BJ (cell line): ENCODE results near the gene FCSK. TPM values are rescaled to one million over a fixed set of nuclear protein-coding genes. Genes with fewer than 3 reads are reported as not detected.

Source experiments
- CTCF ChIA-PET: fragments of 350-600 bp; formaldehyde crosslinking; extraction: SDS; loops from one replicate; lab custom pipeline; 2021; ENCODE audit warnings: antibody characterized with exemption, inconsistent platforms; lab: Yijun Ruan, JAX
- POLR2A ChIA-PET: fragments of 300-600 bp; sonication (Branson Sonifier 250); formaldehyde crosslinking; extraction: SDS; loops from one replicate; lab custom pipeline; 2021; ENCODE audit warnings: antibody characterized with exemption; lab: Charles Lee
- DNase-seq: peaks from one replicate; pipeline ENCODE4 v3.0.0-alpha.2; 2011; ENCODE audit warnings: low read depth
- H3K27me3 ChIP-seq: 2 replicates; pipeline ENCODE4 v1.6.0; 2011; ENCODE audit warnings: low read length; ENCODE audit not compliant: control insufficient read depth, insufficient read depth
- H3K36me3 ChIP-seq: 2 replicates; pipeline ENCODE4 v1.5.1; 2011; ENCODE audit warnings: low read length; ENCODE audit not compliant: control insufficient read depth, insufficient read depth
- H3K4me3 ChIP-seq: 2 replicates; pipeline ENCODE4 v1.5.1; 2011; ENCODE audit warnings: low read depth, mild to moderate bottlenecking, control low read depth, low read length
- CTCF ChIP-seq: IDR thresholded peaks from 2 replicates; pipeline ENCODE4 v1.5.1; 2011; ENCODE audit warnings: low read depth, mild to moderate bottlenecking, control low read depth, inconsistent platforms, low read length, moderate library complexity; ENCODE audit not compliant: insufficient read depth
- polyA plus RNA-seq: library from polyadenylated mRNA; depleted of rRNA; stranded (reverse); fragments of >200 nt; gene quantifications from 2 replicates; pipeline ENCODE4 v1.2.3, GENCODE V29; 2011

FCSK gene
- polyA plus RNA-seq, 1 experiment = 9.0 TPM

- no peak for DNase-seq
- no peaks in the 10 kb centered on the region for H3K36me3 ChIP-seq
- TF ChIP-seq CTCF = no peak
- H3K27me3 ChIP-seq = no peaks in the 10 kb centered on the region
- H3K4me3 ChIP-seq = no peak overlapping the region
- POLR2A ChIA-PET = interaction anchor here (0.8 to 1.0 kb wide), 3 partner anchors 9 to 145 kb away, joined by 3 read pairs; no protein-coding TSS in a partner anchor
- CTCF ChIA-PET = no interaction called here
These were observed 26.6 kb upstream of the FCSK start for GRCh38 chr16:70427786-70428177.

- TF ChIP-seq CTCF = no peak
- no peak overlapping the region for H3K4me3 ChIP-seq
- ChIA-PET POLR2A (interaction anchor here (0.8 to 1.0 kb wide), 3 partner anchors 9 to 144 kb away, joined by 3 read pairs; no protein-coding TSS in a partner anchor), CTCF (no interaction called here)
- no peaks in the 10 kb centered on the region for H3K36me3 ChIP-seq
- DNase-seq = peak; percentile 68
- no peaks in the 10 kb centered on the region for H3K27me3 ChIP-seq
These were observed 26.0 kb upstream of the FCSK start for GRCh38 chr16:70428178-70428998.

GRCh38 chr16:70429888-70430666 is 24.3 kb upstream of the FCSK start:
- TF ChIP-seq CTCF = no peak
- no peak overlapping the region for H3K4me3 ChIP-seq
- ChIA-PET POLR2A (no interaction called here), CTCF (interaction anchor here (0.8 kb wide), 1 partner anchor 224 kb away, joined by 3 read pairs; no protein-coding TSS in a partner anchor)
- DNase-seq = no peak
- no peaks in the 10 kb centered on the region for H3K27me3 ChIP-seq
- H3K36me3 ChIP-seq = 0 out of 2 replicates have a peak, but pooled peaks cover 2% of the 10 kb centered on the region

- no peak for DNase-seq
These were observed 23.5 kb upstream of the FCSK start for GRCh38 chr16:70430667-70431536.

More at GRCh38 chr16:70430667-70431536, 23.5 kb upstream of the FCSK start:
- no peak for TF ChIP-seq CTCF
- H3K36me3 ChIP-seq = 0 out of 2 replicates have a peak, but pooled peaks cover 2% of the 10 kb centered on the region
- no peaks in the 10 kb centered on the region for H3K27me3 ChIP-seq
- no peak overlapping the region for H3K4me3 ChIP-seq
- ChIA-PET CTCF (interaction anchor here (0.7 kb wide), 1 partner anchor 126 kb away, joined by 4 read pairs; no protein-coding TSS in a partner anchor), POLR2A (no interaction called here)
